WTC11 (cell line): ENCODE results near the gene ELMO1. TPM values are rescaled to one million over a fixed set of nuclear protein-coding genes. Genes with fewer than 3 reads are reported as not detected.

Experiments
- ATAC-seq: fragments of 200-7000 bp; cut with Tn5 transposase; 2 replicates; pipeline ENCODE4 v1.10.0; 2021; ENCODE audit warnings: mild to moderate bottlenecking, moderate library complexity
- CTCF ChIA-PET: fragments of 300-600 bp; sonication (Branson Sonifier 250); formaldehyde crosslinking; loops from one replicate; lab custom pipeline; 2021; ENCODE audit warnings: antibody characterized with exemption; lab: Charles Lee
- POLR2A ChIA-PET: fragments of 350-600 bp; sonication (Branson Sonifier 250); formaldehyde crosslinking; loops from one replicate; lab custom pipeline; 2021; ENCODE audit warnings: antibody characterized with exemption; lab: Charles Lee
- DNase-seq: peaks from one replicate; pipeline ENCODE4 v3.0.0; 2021; ENCODE audit warnings: low spot score
- H3K27ac Mint-ChIP-seq: 2 replicates; pipeline ENCODE4 v1.8.0; 2021; ENCODE audit warnings: mixed read lengths
- H3K27me3 Mint-ChIP-seq: 2 replicates; pipeline ENCODE4 v1.8.0; 2021; ENCODE audit warnings: low read depth, mild to moderate bottlenecking, moderate library complexity, mixed read lengths
- H3K36me3 Mint-ChIP-seq: 2 replicates; pipeline ENCODE4 v1.8.0; 2021; ENCODE audit warnings: mixed read lengths
- H3K4me1 Mint-ChIP-seq: 2 replicates; pipeline ENCODE4 v1.8.0; 2022; ENCODE audit warnings: mixed read lengths
- H3K4me3 Mint-ChIP-seq: 2 replicates; pipeline ENCODE4 v1.8.0; 2021; ENCODE audit warnings: mild to moderate bottlenecking, moderate library complexity, mixed read lengths
- H3K9me3 Mint-ChIP-seq: 2 replicates; pipeline ENCODE4 v1.8.0; 2021; ENCODE audit warnings: mixed read lengths
- CREM ChIP-seq: sonication (generic); formaldehyde crosslinking; IDR thresholded peaks from 2 replicates; pipeline ENCODE4 v1.8.1; 2022; ENCODE audit warnings: mild to moderate bottlenecking, missing genetic modification reagents, moderate library complexity
- E2F1 ChIP-seq: sonication (generic); formaldehyde crosslinking; IDR thresholded peaks from 2 replicates; pipeline ENCODE4 v1.8.0; 2022; ENCODE audit warnings: mild to moderate bottlenecking, missing genetic modification reagents
- E2F5 ChIP-seq: sonication (generic); formaldehyde crosslinking; IDR thresholded peaks from 2 replicates; pipeline ENCODE4 v1.8.1; 2022; ENCODE audit warnings: mild to moderate bottlenecking, moderate library complexity, missing genetic modification reagents
- ETV6 ChIP-seq: sonication (generic); formaldehyde crosslinking; IDR thresholded peaks from 2 replicates; pipeline ENCODE4 v1.8.1; 2022; ENCODE audit warnings: mild to moderate bottlenecking, missing genetic modification reagents
- FOXP1 ChIP-seq: sonication (generic); formaldehyde crosslinking; IDR thresholded peaks from 2 replicates; pipeline ENCODE4 v1.8.0; 2022; ENCODE audit warnings: missing genetic modification reagents, mild to moderate bottlenecking, moderate library complexity, borderline replicate concordance
- MYBL2 ChIP-seq: sonication (generic); formaldehyde crosslinking; IDR thresholded peaks from 2 replicates; pipeline ENCODE4 v1.8.1; 2023; ENCODE audit warnings: mild to moderate bottlenecking, moderate library complexity, missing genetic modification reagents
- NFYB ChIP-seq: sonication (generic); formaldehyde crosslinking; conservative IDR thresholded peaks from 2 replicates; pipeline ENCODE4 v1.8.0; 2022; ENCODE audit warnings: low read depth, missing genetic modification reagents
- PRRX2 ChIP-seq: fragments of 250-450 bp; sonication (Bioruptor Pico); IDR thresholded peaks from 2 replicates; pipeline ENCODE4 v1.8.0; 2021; ENCODE audit warnings: mild to moderate bottlenecking
- RORB ChIP-seq: fragments of 250-450 bp; sonication (Bioruptor Pico); IDR thresholded peaks from 2 replicates; pipeline ENCODE4 v1.9.0; 2021; ENCODE audit warnings: mild to moderate bottlenecking
- TCF7 ChIP-seq: sonication (generic); formaldehyde crosslinking; IDR thresholded peaks from 2 replicates; pipeline ENCODE4 v1.8.0; 2022; ENCODE audit warnings: mild to moderate bottlenecking, low read depth, missing genetic modification reagents, moderate library complexity
- ZNF219 ChIP-seq: sonication (generic); formaldehyde crosslinking; IDR thresholded peaks from 2 replicates; pipeline ENCODE4 v1.8.0; 2023; ENCODE audit warnings: missing genetic modification reagents, mild to moderate bottlenecking, borderline replicate concordance
- ZNF317 ChIP-seq: sonication (generic); formaldehyde crosslinking; IDR thresholded peaks from 2 replicates; pipeline ENCODE4 v1.8.1; 2023; ENCODE audit warnings: low read depth, mild to moderate bottlenecking, moderate library complexity, missing genetic modification reagents, borderline replicate concordance
- total RNA-seq: library from RNA; stranded (reverse); gene quantifications from 3 replicates; pipeline ENCODE4 v1.2.3, GENCODE V29; 2021
- TF ChIP-seq, protein P1 (sequence below): fragments of 250-450 bp; sonication (Bioruptor Pico); IDR thresholded peaks from 2 replicates; pipeline ENCODE4 v2.1.2; 2022; ENCODE audit warnings: mild to moderate bottlenecking, moderate library complexity
- TF ChIP-seq, protein P2 (sequence below): sonication (generic); formaldehyde crosslinking; IDR thresholded peaks from 2 replicates; pipeline ENCODE4 v1.8.0; 2022; ENCODE audit warnings: mild to moderate bottlenecking, missing genetic modification reagents
- TF ChIP-seq, protein P3 (sequence below): sonication (generic); formaldehyde crosslinking; IDR thresholded peaks from 2 replicates; pipeline ENCODE4 v1.8.0; 2022; ENCODE audit warnings: mild to moderate bottlenecking, missing genetic modification reagents
- TF ChIP-seq, protein P4 (sequence below): fragments of 250-450 bp; sonication (Bioruptor Pico); IDR thresholded peaks from 2 replicates; pipeline ENCODE4 v1.9.0; 2021; ENCODE audit warnings: mild to moderate bottlenecking

ELMO1 gene
- total RNA-seq, 1 experiment from 2014 or later: 19.4 TPM

- ATAC-seq (no peak), DNase-seq (no peak)
- POLR2A ChIA-PET: no interaction called here
- Mint-ChIP-seq H3K9me3 (no peaks in the 10 kb centered on the region), H3K36me3 (no peaks in the 10 kb centered on the region), H3K4me3 (no peak overlapping the region), H3K4me1 (peaks cover 24% of the 10 kb centered on the region), H3K27ac (no peak overlapping the region; the same call in 1 of the 2 replicates), H3K27me3 (no peaks in the 10 kb centered on the region)
- CTCF ChIA-PET: no interaction called here
- TF ChIP-seq TCF7 (CRISPR knock-in tag): no peak
- no peak for TF ChIP-seq ETV6 (CRISPR knock-in tag)
- TF ChIP-seq, protein P1, sequence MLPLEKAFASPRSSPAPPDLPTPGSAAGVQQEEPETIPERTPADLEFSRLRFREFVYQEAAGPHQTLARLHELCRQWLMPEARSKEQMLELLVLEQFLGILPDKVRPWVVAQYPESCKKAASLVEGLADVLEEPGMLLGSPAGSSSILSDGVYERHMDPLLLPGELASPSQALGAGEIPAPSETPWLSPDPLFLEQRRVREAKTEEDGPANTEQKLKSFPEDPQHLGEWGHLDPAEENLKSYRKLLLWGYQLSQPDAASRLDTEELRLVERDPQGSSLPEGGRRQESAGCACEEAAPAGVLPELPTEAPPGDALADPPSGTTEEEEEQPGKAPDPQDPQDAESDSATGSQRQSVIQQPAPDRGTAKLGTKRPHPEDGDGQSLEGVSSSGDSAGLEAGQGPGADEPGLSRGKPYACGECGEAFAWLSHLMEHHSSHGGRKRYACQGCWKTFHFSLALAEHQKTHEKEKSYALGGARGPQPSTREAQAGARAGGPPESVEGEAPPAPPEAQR (CRISPR knock-in tag): no peak
- TF ChIP-seq, protein P2, sequence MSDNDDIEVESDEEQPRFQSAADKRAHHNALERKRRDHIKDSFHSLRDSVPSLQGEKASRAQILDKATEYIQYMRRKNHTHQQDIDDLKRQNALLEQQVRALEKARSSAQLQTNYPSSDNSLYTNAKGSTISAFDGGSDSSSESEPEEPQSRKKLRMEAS (CRISPR knock-in tag): no peak
- TF ChIP-seq RORB (CRISPR knock-in tag): no peak
- no peak for TF ChIP-seq CREM (CRISPR knock-in tag)
- TF ChIP-seq, protein P3, sequence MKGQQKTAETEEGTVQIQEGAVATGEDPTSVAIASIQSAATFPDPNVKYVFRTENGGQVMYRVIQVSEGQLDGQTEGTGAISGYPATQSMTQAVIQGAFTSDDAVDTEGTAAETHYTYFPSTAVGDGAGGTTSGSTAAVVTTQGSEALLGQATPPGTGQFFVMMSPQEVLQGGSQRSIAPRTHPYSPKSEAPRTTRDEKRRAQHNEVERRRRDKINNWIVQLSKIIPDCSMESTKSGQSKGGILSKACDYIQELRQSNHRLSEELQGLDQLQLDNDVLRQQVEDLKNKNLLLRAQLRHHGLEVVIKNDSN: no peak
- no peak for TF ChIP-seq NFYB (CRISPR knock-in tag)
- TF ChIP-seq ZNF219: no peak
- TF ChIP-seq, protein P4, sequence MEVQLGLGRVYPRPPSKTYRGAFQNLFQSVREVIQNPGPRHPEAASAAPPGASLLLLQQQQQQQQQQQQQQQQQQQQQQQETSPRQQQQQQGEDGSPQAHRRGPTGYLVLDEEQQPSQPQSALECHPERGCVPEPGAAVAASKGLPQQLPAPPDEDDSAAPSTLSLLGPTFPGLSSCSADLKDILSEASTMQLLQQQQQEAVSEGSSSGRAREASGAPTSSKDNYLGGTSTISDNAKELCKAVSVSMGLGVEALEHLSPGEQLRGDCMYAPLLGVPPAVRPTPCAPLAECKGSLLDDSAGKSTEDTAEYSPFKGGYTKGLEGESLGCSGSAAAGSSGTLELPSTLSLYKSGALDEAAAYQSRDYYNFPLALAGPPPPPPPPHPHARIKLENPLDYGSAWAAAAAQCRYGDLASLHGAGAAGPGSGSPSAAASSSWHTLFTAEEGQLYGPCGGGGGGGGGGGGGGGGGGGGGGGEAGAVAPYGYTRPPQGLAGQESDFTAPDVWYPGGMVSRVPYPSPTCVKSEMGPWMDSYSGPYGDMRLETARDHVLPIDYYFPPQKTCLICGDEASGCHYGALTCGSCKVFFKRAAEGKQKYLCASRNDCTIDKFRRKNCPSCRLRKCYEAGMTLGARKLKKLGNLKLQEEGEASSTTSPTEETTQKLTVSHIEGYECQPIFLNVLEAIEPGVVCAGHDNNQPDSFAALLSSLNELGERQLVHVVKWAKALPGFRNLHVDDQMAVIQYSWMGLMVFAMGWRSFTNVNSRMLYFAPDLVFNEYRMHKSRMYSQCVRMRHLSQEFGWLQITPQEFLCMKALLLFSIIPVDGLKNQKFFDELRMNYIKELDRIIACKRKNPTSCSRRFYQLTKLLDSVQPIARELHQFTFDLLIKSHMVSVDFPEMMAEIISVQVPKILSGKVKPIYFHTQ (CRISPR knock-in tag): no peak
Observed at GRCh38 chr7:37112876-37113275, 335.8 kb downstream of the ELMO1 start.

DNA sequence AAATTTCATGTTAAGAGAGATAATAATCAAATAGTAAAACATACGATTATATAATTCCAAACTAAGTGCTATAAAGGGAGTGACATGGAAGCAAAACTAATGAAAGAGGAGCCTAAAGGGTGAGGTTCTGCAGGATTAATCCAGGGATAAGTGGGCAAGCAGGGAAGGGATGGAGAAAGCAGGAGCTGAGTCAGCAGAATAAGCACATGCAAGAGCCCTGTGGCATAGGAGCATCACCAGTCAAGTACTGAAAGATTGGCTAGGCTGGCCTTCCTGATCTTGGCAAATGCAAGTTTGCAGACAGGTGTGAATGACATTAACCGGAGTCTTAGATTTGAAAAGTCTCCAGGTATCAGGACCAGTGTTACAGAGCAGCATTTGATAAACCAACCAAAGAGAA is 336.4 kb downstream of the ELMO1 start:
- no peaks in the 10 kb centered on the region for H3K9me3 Mint-ChIP-seq
- H3K4me3 Mint-ChIP-seq: no peak overlapping the region
- POLR2A ChIA-PET: no interaction called here
- no peak for DNase-seq
- H3K4me1 Mint-ChIP-seq: peaks cover 17% of the 10 kb centered on the region
- no peaks in the 10 kb centered on the region for H3K27me3 Mint-ChIP-seq
- ATAC-seq: no peak
- H3K36me3 Mint-ChIP-seq: no peaks in the 10 kb centered on the region
- CTCF ChIA-PET: no interaction called here
- no peak overlapping the region for H3K27ac Mint-ChIP-seq
- TF ChIP-seq, protein P1 (CRISPR knock-in tag): no peak
- TF ChIP-seq PRRX2 (no peak), E2F5 (CRISPR knock-in tag) (no peak), E2F1 (CRISPR knock-in tag) (no peak), MYBL2 (CRISPR knock-in tag) (no peak), ZNF317 (CRISPR knock-in tag) (no peak), FOXP1 (no peak), CREM (CRISPR knock-in tag) (no peak)
